ENCODE data around the gene AHNAK2.

DNA sequence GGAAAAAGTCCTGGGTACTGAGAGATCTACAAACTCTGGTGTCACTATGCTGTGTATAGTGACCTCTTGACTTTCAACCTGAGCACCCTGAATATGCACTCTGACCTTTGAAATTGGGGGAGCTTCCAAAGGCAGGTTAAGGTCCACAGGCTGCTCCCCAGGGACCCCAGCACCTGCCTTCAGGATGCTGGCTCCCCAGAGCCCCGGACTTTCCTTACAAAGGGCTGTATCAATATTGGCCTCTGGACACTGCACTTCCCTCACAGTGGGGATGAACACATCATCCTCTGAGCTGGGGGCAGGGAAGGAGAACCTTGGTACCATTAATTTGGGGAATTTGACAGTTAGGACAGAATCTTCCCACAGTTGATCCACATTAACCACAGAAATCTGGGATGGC, 39.2 kb downstream of the AHNAK2 start:
- TF ChIP-seq, protein P1, sequence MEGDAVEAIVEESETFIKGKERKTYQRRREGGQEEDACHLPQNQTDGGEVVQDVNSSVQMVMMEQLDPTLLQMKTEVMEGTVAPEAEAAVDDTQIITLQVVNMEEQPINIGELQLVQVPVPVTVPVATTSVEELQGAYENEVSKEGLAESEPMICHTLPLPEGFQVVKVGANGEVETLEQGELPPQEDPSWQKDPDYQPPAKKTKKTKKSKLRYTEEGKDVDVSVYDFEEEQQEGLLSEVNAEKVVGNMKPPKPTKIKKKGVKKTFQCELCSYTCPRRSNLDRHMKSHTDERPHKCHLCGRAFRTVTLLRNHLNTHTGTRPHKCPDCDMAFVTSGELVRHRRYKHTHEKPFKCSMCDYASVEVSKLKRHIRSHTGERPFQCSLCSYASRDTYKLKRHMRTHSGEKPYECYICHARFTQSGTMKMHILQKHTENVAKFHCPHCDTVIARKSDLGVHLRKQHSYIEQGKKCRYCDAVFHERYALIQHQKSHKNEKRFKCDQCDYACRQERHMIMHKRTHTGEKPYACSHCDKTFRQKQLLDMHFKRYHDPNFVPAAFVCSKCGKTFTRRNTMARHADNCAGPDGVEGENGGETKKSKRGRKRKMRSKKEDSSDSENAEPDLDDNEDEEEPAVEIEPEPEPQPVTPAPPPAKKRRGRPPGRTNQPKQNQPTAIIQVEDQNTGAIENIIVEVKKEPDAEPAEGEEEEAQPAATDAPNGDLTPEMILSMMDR (conservative IDR thresholded peaks at IDR 0.05 in 1 of 2, IDR thresholded peaks at IDR 0.05 in 1 of 2; ENCODE audit: low read depth in 1 of 2, low read length in 2 of 2) = no peak
- no peak for TF ChIP-seq EZH2 (IDR thresholded peaks at IDR 0.05; ENCODE audit: low read length, missing control alignments)

Data from fibroblast of lung (primary cell).